Activated B cell treated with CpG ODN at 0.5 μM for 24 hours (primary cell): ENCODE measurements around the gene EEF2KMT. TPM values are rescaled to one million over a fixed set of nuclear protein-coding genes. Genes with fewer than 3 reads are reported as not detected.
"Not testable (repeated sequence)": the region's sequence is repeated elsewhere in the genome, so short reads cannot be mapped to it uniquely, and the experiment has no call there.

Experiments
- ATAC-seq: fragments of 200-7000 bp; cut with Tn5 transposase; one replicate; pipeline ENCODE4 v1.10.0; 2021; ENCODE audit warnings: low read depth, mild to moderate bottlenecking, moderate library complexity
- CTCF ChIA-PET: fragments of 350-600 bp; sonication (Branson Sonifier 250); formaldehyde crosslinking; loops from one replicate; lab custom pipeline; 2021; ENCODE audit warnings: antibody characterized with exemption; lab: Charles Lee
- POLR2A ChIA-PET: fragments of 350-600 bp; sonication (Branson Sonifier 250); formaldehyde crosslinking; loops from one replicate; lab custom pipeline; 2021; ENCODE audit warnings: antibody characterized with exemption; lab: Charles Lee
- DNase-seq: peaks from one replicate; pipeline ENCODE4 v3.0.0; 2022
- H3K27ac Mint-ChIP-seq: one replicate; pipeline ENCODE4 v1.8.0; 2020; ENCODE audit warnings: mixed read lengths
- H3K27me3 Mint-ChIP-seq: one replicate; pipeline ENCODE4 v1.8.0; 2021; ENCODE audit warnings: mixed read lengths
- H3K36me3 Mint-ChIP-seq: one replicate; pipeline ENCODE4 v1.8.0; 2021; ENCODE audit warnings: low read depth, mixed read lengths
- H3K4me1 Mint-ChIP-seq: one replicate; pipeline ENCODE4 v1.8.0; 2021; ENCODE audit warnings: mixed read lengths
- H3K4me3 Mint-ChIP-seq: one replicate; pipeline ENCODE4 v1.8.0; 2020; ENCODE audit warnings: mild to moderate bottlenecking, mixed read lengths
- H3K9me3 Mint-ChIP-seq: one replicate; pipeline ENCODE4 v1.8.0; 2020; ENCODE audit warnings: mixed read lengths
- intact Hi-C: fragments of 100-400 bp; cut with micrococcal nuclease; formaldehyde crosslinking; loops from one replicate; pipeline ENCODE4 v1.15.1; 2024
- total RNA-seq: library from RNA; stranded (reverse); gene quantifications from 2 replicates; pipeline ENCODE4 v1.2.3, GENCODE V29; 2022
- TF ChIP-seq, protein P1 (sequence below): fragments of 200-600 bp; IDR thresholded peaks from one replicate; pipeline ENCODE4 v1.8.0; 2022; ENCODE audit warnings: antibody characterized with exemption, mild to moderate bottlenecking

Gene EEF2KMT, protein sequence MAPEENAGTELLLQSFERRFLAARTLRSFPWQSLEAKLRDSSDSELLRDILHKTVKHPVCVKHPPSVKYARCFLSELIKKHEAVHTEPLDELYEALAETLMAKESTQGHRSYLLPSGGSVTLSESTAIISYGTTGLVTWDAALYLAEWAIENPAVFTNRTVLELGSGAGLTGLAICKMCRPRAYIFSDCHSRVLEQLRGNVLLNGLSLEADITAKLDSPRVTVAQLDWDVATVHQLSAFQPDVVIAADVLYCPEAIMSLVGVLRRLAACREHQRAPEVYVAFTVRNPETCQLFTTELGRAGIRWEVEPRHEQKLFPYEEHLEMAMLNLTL
- total RNA-seq: 14.9 and 15.3 TPM in 2 replicates

DNA sequence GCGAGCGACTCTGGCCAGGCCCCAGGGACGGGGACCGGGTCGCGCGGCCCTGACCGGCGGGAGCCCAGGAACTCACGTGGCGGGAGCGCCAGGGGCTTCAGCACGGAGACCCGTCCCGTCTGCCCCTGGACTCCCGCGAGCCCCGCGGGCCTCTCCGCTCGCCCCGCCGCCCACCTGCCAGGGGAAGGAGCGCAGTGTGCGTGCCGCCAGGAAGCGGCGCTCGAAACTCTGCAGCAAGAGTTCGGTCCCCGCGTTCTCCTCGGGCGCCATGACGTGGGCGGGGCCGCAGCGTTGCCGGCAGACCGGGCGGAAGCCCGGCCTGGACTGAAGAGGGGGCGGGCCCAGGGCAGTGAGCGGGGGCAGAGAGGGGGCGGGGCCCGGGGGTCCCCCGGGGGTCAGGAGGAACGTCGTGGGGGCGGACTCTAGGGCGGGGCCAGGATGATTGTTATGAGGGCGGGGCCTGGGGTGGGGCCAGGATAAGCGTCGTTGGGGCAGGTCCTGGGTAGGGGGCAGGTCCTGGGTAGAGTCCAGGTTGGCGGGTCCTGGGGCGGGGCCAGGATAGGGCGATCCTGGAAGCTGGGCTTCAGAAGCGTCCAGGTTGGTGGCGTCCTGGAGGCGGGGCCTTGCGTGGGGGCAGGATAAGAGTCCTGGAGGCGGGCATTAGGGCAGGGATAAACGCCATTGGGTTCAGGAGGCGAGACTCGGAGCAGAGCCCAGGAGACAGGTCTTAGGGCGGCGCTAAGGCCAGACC lies at the start of gene EEF2KMT:
Gene EEF2KMT, minus strand, starts transcription at position 326 of the 751 bp plus-strand sequence. Its CDS starts 56 bp downstream, at position 270.
- H3K27me3 Mint-ChIP-seq, H3K4me1 Mint-ChIP-seq, CTCF ChIA-PET, H3K9me3 Mint-ChIP-seq, H3K36me3 Mint-ChIP-seq: not testable (repeated sequence)
- POLR2A ChIA-PET: interaction anchor here (0.5 to 1.6 kb wide), 6 partner anchors 26 to 1834 kb away, joined by 3 to 10 read pairs (median 7); partner anchors contain the start of genes ALG1, GLYR1, MGRN1 and NAGPA
- H3K4me3 Mint-ChIP-seq: peak within 1 kb of the TSS; percentile 93
- peak; percentile 99 for ATAC-seq
- intact Hi-C loops: loop anchor here (1.0 to 5.0 kb wide), 5 partner anchors 25 to 790 kb away; partner anchors contain the start of genes GLYR1, NAGPA, NUDT16L1 and UBN1
- peak; percentile 96 for DNase-seq
- H3K27ac Mint-ChIP-seq: peak within 1 kb of the TSS; percentile 96

DNA sequence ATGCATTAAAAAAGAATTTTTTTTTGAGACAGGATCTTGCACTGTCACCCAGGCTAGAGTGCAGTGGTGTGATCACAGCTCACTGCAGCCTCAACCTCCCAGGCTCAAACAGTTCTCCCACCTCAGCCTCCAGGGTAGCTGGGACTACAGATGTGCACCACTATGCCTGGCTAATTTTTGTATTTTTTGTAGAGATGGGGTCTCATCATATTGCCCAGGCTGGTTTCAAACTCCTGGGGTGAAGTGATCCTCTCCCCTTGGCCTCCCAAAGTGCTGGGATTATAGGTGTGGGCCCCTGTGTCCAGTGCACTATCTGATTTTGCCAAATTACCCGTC lies 47.0 kb upstream of the EEF2KMT start:
- H3K27ac Mint-ChIP-seq, ATAC-seq, DNase-seq, H3K27me3 Mint-ChIP-seq, POLR2A ChIA-PET, H3K4me1 Mint-ChIP-seq, intact Hi-C loops, H3K4me3 Mint-ChIP-seq, H3K36me3 Mint-ChIP-seq, CTCF ChIA-PET, H3K9me3 Mint-ChIP-seq: not testable (repeated sequence)

DNA sequence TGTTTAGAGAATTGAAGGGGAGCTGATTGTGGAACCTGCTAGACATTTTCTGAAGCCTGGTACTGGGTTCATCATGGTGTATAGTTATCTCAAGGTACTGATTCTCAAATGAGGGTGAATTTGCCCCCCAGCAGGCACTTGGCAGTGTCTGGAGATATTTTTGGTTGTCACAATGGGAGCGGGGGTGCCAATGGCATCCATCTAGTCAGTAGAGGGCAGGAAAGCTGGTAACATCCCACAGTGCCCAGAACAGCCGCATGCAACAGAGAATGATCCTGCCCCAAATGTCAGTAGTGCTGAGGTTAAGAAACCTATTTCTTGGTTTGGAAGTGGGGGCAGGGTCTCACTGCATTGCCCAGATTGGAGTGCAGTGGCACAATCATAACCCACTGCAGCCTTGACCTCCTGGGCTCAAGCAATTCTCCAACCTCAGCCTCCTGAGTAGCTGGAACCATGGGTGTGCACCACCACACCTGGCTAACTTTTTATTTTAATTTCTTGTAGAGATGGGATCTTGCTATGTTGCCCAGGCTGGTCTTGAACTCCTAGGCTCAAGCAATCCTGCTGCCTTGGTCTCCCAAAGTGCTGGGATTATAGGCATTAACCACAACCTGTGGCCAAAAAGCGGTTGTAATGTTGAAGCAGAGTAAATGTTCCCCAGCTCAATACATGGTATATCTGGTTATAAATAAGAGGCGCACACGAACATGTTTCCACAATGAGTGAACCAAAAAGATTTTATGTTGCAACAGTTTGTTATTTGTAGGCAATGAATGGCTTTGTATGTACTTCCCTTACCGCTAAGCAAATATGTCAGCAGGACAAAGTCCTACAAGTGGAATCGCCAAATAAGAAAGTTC lies 46.4 kb upstream of the EEF2KMT start:
- Mint-ChIP-seq H3K9me3 (no peaks in the 10 kb centered on the region), H3K4me3 (no peak overlapping the region), H3K36me3 (no peaks in the 10 kb centered on the region), H3K4me1 (no peaks in the 10 kb centered on the region), H3K27ac (no peak overlapping the region), H3K27me3 (peaks cover 6% of the 10 kb centered on the region)
- intact Hi-C loops: no loop called here
- ATAC-seq (no peak), DNase-seq (no peak)
- CTCF ChIA-PET: no interaction called here
- TF ChIP-seq, protein P1, sequence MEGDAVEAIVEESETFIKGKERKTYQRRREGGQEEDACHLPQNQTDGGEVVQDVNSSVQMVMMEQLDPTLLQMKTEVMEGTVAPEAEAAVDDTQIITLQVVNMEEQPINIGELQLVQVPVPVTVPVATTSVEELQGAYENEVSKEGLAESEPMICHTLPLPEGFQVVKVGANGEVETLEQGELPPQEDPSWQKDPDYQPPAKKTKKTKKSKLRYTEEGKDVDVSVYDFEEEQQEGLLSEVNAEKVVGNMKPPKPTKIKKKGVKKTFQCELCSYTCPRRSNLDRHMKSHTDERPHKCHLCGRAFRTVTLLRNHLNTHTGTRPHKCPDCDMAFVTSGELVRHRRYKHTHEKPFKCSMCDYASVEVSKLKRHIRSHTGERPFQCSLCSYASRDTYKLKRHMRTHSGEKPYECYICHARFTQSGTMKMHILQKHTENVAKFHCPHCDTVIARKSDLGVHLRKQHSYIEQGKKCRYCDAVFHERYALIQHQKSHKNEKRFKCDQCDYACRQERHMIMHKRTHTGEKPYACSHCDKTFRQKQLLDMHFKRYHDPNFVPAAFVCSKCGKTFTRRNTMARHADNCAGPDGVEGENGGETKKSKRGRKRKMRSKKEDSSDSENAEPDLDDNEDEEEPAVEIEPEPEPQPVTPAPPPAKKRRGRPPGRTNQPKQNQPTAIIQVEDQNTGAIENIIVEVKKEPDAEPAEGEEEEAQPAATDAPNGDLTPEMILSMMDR: no peak
- POLR2A ChIA-PET: no interaction called here

DNA sequence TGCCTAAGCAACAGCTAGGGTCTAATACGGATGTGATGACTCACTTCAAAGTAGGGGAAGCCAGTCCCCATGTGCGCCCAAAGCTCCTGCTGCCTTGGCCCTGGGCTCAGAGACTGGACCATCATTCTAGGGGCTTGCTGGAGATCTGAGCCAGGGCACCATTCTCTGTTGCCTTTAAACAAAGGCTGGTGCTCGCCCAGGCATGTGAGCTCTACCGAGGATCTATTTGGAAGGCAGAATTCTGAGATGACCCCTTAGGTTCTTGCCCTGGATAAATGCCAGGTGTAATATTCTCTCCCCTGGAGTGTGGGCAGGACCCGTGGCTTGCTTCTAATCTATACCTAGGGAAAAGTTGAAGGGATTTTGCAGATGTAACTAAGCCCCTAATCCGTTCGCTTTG lies 42.6 kb upstream of the EEF2KMT start:
- intact Hi-C loops, CTCF ChIA-PET, DNase-seq, H3K4me3 Mint-ChIP-seq, ATAC-seq, H3K36me3 Mint-ChIP-seq, H3K9me3 Mint-ChIP-seq, H3K4me1 Mint-ChIP-seq, H3K27ac Mint-ChIP-seq: not testable (repeated sequence)
- POLR2A ChIA-PET: interaction anchor here (0.6 kb wide), 1 partner anchor 1533 kb away, joined by 6 read pairs; no protein-coding TSS in a partner anchor
- peaks cover 12% of the 10 kb centered on the region for H3K27me3 Mint-ChIP-seq

DNA sequence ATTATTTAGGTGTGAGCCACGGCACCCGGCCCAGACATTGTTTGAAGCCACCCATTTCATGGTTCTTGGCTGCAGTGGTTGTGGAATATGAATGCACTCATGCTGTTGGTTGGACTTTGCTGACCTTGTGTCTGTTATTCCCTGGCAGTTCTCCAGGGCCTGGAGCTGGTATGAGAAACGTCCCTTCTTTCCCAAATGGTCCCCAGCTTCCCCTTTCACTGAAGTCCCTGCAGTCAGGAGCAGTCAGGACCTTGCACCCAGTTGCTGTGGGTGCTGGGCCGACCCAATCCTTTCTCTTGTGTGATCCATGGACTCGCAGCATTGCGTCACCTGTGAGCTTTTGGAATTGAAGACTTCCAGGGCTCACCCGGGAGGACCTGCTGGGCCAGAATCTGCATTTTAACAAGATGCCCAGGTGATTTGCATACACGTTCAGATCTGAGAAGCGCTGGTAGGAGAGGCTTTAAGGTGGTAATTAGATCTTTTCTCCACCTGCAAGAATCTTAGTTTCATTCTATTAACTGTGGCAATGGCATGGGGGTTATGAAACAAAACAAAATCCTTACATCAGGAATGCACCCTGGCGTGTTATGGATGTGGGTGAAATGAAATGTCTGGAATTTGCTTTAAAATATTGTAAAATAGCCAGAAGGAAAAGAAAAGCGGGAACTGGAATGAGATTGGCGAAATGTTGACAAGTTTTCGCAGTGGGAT lies 37.3 kb upstream of the EEF2KMT start:
- H3K36me3 Mint-ChIP-seq, ATAC-seq, H3K27ac Mint-ChIP-seq, CTCF ChIA-PET, H3K4me1 Mint-ChIP-seq, H3K9me3 Mint-ChIP-seq, DNase-seq, intact Hi-C loops, H3K4me3 Mint-ChIP-seq, POLR2A ChIA-PET: not testable (repeated sequence)
- peaks cover 24% of the 10 kb centered on the region for H3K27me3 Mint-ChIP-seq

DNA sequence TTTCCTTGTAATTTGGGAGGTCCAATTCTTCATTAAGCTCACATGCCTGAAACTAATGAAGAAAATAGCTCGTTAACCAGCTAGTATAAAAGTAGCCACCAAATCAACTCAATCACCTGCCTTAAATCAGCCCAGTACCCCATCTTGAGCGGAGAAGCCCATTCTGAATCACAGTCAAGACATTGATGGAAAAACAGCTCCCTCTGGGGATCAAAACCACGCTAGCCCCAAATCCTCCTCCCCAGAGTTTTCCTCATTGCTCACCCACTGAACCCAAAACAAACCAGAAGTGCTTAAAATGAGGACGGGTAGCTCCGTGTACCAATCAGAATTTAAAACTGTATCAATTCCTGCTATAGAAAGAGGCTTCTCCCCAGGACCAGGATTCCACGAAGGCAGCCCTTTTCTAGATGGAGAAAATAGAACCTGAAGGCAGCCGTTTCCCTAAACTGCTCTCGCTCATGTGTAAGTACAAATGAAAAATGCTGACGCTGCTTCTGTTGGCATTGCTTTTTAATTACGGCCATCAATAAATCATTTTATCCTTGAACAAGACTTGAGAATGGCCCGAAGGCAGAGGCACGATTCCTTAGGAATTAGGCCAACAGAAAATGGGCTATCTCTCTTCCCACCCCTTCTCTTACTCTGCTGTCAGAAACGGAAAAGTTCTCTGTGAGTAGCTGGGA lies 35.5 kb upstream of the EEF2KMT start:
- H3K36me3 Mint-ChIP-seq, H3K27ac Mint-ChIP-seq, H3K4me1 Mint-ChIP-seq, H3K9me3 Mint-ChIP-seq, POLR2A ChIA-PET, intact Hi-C loops, DNase-seq, H3K4me3 Mint-ChIP-seq, ATAC-seq, CTCF ChIA-PET: not testable (repeated sequence)
- peaks cover 28% of the 10 kb centered on the region for H3K27me3 Mint-ChIP-seq

DNA sequence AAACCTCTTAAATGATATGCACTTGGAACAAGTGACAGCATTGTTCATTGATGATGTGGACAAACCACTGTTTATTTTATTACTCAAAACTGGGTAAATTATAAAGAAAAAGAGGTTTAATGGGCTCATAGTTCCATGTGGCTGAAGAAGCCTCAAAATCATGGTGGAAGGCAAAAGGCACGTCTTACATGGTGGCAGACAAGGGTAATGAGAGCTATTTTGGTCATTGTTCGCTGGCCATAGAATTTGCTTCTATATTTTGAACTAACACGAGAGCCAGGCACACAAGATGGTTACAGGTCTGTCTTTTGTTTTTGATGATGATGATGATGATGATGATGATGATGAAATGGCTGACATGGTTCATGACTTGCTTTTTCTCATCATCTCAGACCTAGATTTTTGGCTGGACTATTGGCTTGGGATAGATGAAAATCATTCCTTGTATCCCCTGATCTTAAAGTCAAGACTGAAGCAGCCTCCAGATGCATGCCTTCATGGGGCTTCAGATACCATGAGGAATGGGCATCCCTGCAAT lies 33.9 kb upstream of the EEF2KMT start:
- CTCF ChIA-PET: not testable (repeated sequence)

DNA sequence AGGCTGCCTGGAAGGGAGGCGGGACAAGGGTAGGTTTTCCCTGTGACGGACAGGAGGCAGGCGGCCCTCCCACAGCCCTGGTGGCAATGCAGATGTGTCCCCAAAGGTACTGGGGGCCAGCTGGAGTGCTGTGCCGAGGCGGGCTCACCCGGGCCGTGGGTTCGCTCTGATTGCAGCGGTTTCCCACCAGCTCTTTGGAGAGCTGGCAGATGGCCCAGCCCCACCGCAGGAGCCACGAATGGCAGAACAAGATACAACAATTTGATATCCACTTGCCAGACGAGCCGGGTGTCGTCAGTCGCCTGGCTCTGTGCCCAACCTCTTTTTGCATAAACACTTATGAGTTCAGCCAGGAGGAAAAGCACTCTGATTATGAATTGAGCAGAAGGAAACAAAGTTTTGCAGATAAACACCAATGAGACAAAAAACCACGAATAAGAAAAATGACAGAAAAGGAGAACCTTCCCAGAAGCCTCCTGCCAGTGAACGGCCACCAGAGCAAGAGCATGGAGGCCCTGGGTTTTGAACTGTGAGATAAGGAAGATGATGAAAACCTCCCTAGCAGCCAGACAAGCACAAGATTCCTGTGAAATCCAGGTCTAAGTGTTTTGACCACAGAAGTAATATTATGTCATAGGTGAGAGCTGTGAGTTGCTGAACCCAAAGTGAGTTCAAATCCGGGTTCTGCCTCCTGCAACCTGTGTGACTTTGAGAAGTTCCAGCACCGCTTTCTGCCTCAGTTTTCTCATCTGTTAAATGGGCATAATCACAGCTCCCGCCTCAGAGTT lies 19.9 kb upstream of the EEF2KMT start:
- intact Hi-C loops, POLR2A ChIA-PET, H3K9me3 Mint-ChIP-seq, H3K27ac Mint-ChIP-seq, H3K4me3 Mint-ChIP-seq, CTCF ChIA-PET, H3K36me3 Mint-ChIP-seq, ATAC-seq, DNase-seq: not testable (repeated sequence)
- peaks cover 28% of the 10 kb centered on the region for H3K27me3 Mint-ChIP-seq
- H3K4me1 Mint-ChIP-seq: peaks cover 15% of the 10 kb centered on the region

More for the DNA sequence above, 33.9 kb upstream of the EEF2KMT start:
- H3K4me1 Mint-ChIP-seq, H3K4me3 Mint-ChIP-seq, H3K27ac Mint-ChIP-seq, ATAC-seq, H3K36me3 Mint-ChIP-seq, intact Hi-C loops, DNase-seq, POLR2A ChIA-PET, H3K9me3 Mint-ChIP-seq: not testable (repeated sequence)
- H3K27me3 Mint-ChIP-seq: peaks cover 24% of the 10 kb centered on the region

DNA sequence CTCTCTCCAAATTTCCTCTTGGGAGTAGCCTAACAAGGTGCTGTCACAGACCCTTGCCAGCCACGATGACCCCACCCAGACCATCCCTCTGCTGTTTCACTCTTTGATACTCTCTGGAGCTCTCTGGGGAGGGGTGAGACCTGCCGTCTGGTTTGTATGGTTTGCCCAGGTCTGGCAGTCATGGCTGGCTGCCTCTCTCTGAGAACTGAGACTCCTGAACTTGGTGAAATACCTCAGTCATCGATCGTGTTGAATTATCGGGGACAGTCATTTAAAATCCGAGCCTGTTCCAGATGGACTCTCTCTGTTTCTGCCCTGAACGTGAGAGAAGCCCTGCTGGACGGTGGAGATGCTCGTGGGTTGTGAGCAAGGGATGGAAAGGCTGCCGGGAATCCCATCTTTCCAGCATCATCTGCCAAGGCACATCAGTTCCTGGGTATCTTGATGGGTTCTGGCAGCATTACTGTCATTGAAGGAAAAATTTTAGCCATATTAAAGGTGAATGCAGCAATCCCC lies 19.2 kb upstream of the EEF2KMT start:
- ATAC-seq, DNase-seq, CTCF ChIA-PET, H3K9me3 Mint-ChIP-seq, H3K27ac Mint-ChIP-seq, H3K4me3 Mint-ChIP-seq, H3K36me3 Mint-ChIP-seq, POLR2A ChIA-PET, intact Hi-C loops: not testable (repeated sequence)
- Mint-ChIP-seq H3K4me1 (peaks cover 15% of the 10 kb centered on the region), H3K27me3 (peaks cover 28% of the 10 kb centered on the region)
